GM12873 (cell line): ENCODE data around the gene CPSF7.

Source experiments
- CTCF ChIP-seq: IDR thresholded peaks from 2 replicates; pipeline ENCODE4 v1.5.1; 2012; ENCODE audit warnings: low read depth, mild to moderate bottlenecking, moderate library complexity, low read length, control low read depth; ENCODE audit not compliant: insufficient read depth; ENCODE audit errors: missing control alignments

Gene CPSF7

GRCh38 chr11:61368646-61369045, 61.1 kb downstream of the CPSF7 start:
- no peak for TF ChIP-seq CTCF

- no peak for TF ChIP-seq CTCF
These were observed 62.4 kb downstream of the CPSF7 start for GRCh38 chr11:61367406-61367805.

- no peak for TF ChIP-seq CTCF
These were observed 65.6 kb downstream of the CPSF7 start for GRCh38 chr11:61364012-61364675.

GRCh38 chr11:61362542-61362875, 67.3 kb downstream of the CPSF7 start:
- TF ChIP-seq CTCF = no peak

GRCh38 chr11:61361741-61362541, 67.8 kb downstream of the CPSF7 start, which contains the start of the genes CYB561A3 and TMEM138:
CYB561A3 (minus strand) TSS chr11:61361882; CDS start chr11:61356713, 5,169 bp downstream.
TMEM138 (plus strand) TSS chr11:61362374; CDS start chr11:61364391, 2,017 bp downstream.
- no peak for TF ChIP-seq CTCF

- no peak for TF ChIP-seq CTCF
These were observed 68.5 kb downstream of the CPSF7 start for GRCh38 chr11:61361237-61361740.

- TF ChIP-seq CTCF = no peak
These were observed 70.3 kb downstream of the CPSF7 start for GRCh38 chr11:61359516-61359915.
